Keratinocyte (primary cell): ENCODE data around the gene CDC42BPG. TPM values are rescaled to one million over a fixed set of nuclear protein-coding genes. Genes with fewer than 3 reads are reported as not detected.

ENCODE experiments used
- DNase-seq: peaks from one replicate; pipeline ENCODE4 v3.0.0-alpha.2; 2011; ENCODE audit warnings: low read depth, missing footprints, low spot score
- FAIRE-seq: peaks from 2 replicates; lab custom pipeline; 2011; peaks lifted over from hg19 to GRCh38; lab: Jason Lieb, UNC
- H2AFZ ChIP-seq: 2 replicates; pipeline ENCODE4 v1.6.0; 2012; ENCODE audit warnings: low read length, control low read depth, inconsistent platforms; ENCODE audit not compliant: control insufficient read depth
- H3K27ac ChIP-seq: 2 replicates; pipeline ENCODE4 v1.5.1; 2011; ENCODE audit warnings: low read length; ENCODE audit not compliant: control insufficient read depth, insufficient read depth
- H3K27me3 ChIP-seq: 3 replicates; pipeline ENCODE4 v1.6.0; 2011; ENCODE audit warnings: low read length; ENCODE audit not compliant: control insufficient read depth, insufficient read depth; ENCODE audit errors: extremely low read depth
- H3K36me3 ChIP-seq, 2 experiments: 2 replicates in 1 of 2; 3 replicates in 1 of 2; pipeline ENCODE4 v1.5.1; 2011; ENCODE audit warnings: low read length in 2 of 2, mild to moderate bottlenecking in 1 of 2; ENCODE audit not compliant: control insufficient read depth in 2 of 2, insufficient read depth in 2 of 2; ENCODE audit errors: extremely low read depth in 1 of 2
- H3K4me1 ChIP-seq: 3 replicates; pipeline ENCODE4 v1.5.1; 2011; ENCODE audit warnings: low read length; ENCODE audit not compliant: control insufficient read depth, insufficient read depth; ENCODE audit errors: extremely low read depth
- H3K4me2 ChIP-seq: 3 replicates; pipeline ENCODE4 v1.6.0; 2011; ENCODE audit warnings: low read depth, low read length; ENCODE audit not compliant: control insufficient read depth, insufficient read depth; ENCODE audit errors: extremely low read depth
- H3K4me3 ChIP-seq, 3 experiments: fragments of 200-600 bp in 1 of 3; sonication (generic) in 1 of 3; 2 replicates in 2 of 3; 3 replicates in 1 of 3; pipeline ENCODE4 v1.5.1; 2011 to 2016; ENCODE audit warnings: low read length in 3 of 3, mild to moderate bottlenecking in 3 of 3, control low read depth in 2 of 3, inconsistent platforms in 1 of 3, low read depth in 1 of 3, mixed read lengths in 1 of 3, mixed run types in 1 of 3, moderate library complexity in 1 of 3; ENCODE audit not compliant: control insufficient read depth in 2 of 3, insufficient read depth in 2 of 3; ENCODE audit errors: extremely low read depth in 1 of 3
- H3K79me2 ChIP-seq: 2 replicates; pipeline ENCODE4 v1.6.0; 2012; ENCODE audit warnings: low read length; ENCODE audit not compliant: control insufficient read depth, insufficient read depth
- H3K9ac ChIP-seq: 3 replicates; pipeline ENCODE4 v1.6.0; 2011; ENCODE audit warnings: low read length; ENCODE audit not compliant: control insufficient read depth, insufficient read depth; ENCODE audit errors: extremely low read depth
- H3K9me1 ChIP-seq: 3 replicates; pipeline ENCODE4 v1.6.0; 2011; ENCODE audit warnings: low read length; ENCODE audit not compliant: control insufficient read depth, insufficient read depth; ENCODE audit errors: extremely low read depth
- H3K9me3 ChIP-seq: 2 replicates; pipeline ENCODE4 v1.5.1; 2012; ENCODE audit warnings: low read depth, low read length; ENCODE audit not compliant: control insufficient read depth
- H4K20me1 ChIP-seq: 3 replicates; pipeline ENCODE4 v1.6.0; 2011; ENCODE audit warnings: low read length; ENCODE audit not compliant: control insufficient read depth, insufficient read depth; ENCODE audit errors: extremely low read depth
- EZH2 ChIP-seq: IDR thresholded peaks from one replicate; pipeline ENCODE4 v1.6.1; 2012; ENCODE audit warnings: inconsistent platforms, mild to moderate bottlenecking, low read length, moderate library complexity
- dilution Hi-C: fragments of 300-500 bp; cut with MboI; formaldehyde crosslinking; loops from one replicate; pipeline ENCODE4 v1.7.0; 2020; ENCODE audit warnings: low sequenced_read_pairs; ENCODE audit not compliant: extremely low pct_ligation_motif_present
- polyA plus RNA-seq, 5 experiments: library from polyadenylated mRNA; depleted of rRNA in 3 of 5; stranded (reverse) in 3 of 5; stranded (forward) in 1 of 5; unstranded in 1 of 5; fragments of >200 nt; gene quantifications; 1 replicate in 1 of 5; 2 replicates in 3 of 5; 3 replicates in 1 of 5; pipeline versions ENCODE4 v1.2.1 to v1.2.3, GENCODE V29; 2011 to 2012; ENCODE audit warnings: missing spikeins in 2 of 5, low read depth in 1 of 5, low replicate concordance in 1 of 5
- TF ChIP-seq, protein P1 (sequence below), 3 experiments: IDR thresholded peaks in 1 of 3; conservative IDR thresholded peaks in 1 of 3; optimal IDR thresholded peaks in 1 of 3; 2 replicates in 2 of 3; 3 replicates in 1 of 3; pipeline versions ENCODE3 to v1.5.1; 2011; ENCODE audit warnings: low read length in 3 of 3, mild to moderate bottlenecking in 3 of 3, moderate library complexity in 2 of 3, control low read depth in 1 of 3, inconsistent platforms in 1 of 3; ENCODE audit not compliant: insufficient read depth in 2 of 3; ENCODE audit errors: extremely low read depth in 1 of 3

The CDC42BPG gene
- polyA plus RNA-seq, 1 donor (not counting 4 experiments of a cell fraction or from before 2014, with no cell fraction given) = 2.5 TPM

DNA sequence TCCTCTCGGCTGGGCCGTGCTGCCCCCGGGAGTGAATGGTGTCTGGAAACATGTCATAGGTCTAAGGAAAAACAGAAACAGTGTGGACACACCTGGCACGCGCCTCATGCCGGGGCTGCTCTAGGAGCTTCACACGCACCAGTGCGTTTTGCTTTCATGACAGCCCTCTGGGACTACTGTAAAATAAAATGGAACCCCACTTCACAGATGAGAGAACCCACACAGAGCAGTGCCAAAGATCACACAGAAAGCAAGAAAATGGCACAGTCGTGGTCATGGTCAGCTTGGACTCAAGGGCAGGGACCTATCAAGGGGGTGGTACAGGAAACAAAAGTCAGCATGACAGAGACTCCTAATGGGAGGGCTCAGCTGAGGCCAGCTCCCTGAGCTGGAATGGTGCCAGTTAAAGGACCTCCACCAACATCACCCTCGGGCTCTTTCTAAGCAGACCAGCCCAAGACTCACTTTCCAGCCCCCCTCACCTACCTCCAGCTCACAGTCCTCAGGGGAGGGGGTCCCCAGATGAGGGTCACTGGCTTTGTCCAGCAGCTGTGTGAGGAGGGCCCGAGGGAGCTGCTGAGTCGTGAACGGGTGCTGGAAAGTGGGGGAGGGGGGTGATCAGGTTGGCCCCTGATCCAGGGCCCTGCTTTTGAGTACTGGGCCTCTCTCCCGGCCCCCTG, 44.7 kb downstream of the CDC42BPG start:
- no peak for DNase-seq
- no peak for FAIRE-seq
- no peak overlapping the region for H2AFZ ChIP-seq
- dilution Hi-C loops = no loop called here
- no peak overlapping the region for H3K9ac ChIP-seq
- H4K20me1 ChIP-seq = no peaks in the 10 kb centered on the region
- peaks cover under 1 to 5% of the 10 kb centered on the region in 2 experiments for H3K36me3 ChIP-seq
- H3K4me2 ChIP-seq = no peak overlapping the region
- no peak for TF ChIP-seq EZH2
- TF ChIP-seq, protein P1, sequence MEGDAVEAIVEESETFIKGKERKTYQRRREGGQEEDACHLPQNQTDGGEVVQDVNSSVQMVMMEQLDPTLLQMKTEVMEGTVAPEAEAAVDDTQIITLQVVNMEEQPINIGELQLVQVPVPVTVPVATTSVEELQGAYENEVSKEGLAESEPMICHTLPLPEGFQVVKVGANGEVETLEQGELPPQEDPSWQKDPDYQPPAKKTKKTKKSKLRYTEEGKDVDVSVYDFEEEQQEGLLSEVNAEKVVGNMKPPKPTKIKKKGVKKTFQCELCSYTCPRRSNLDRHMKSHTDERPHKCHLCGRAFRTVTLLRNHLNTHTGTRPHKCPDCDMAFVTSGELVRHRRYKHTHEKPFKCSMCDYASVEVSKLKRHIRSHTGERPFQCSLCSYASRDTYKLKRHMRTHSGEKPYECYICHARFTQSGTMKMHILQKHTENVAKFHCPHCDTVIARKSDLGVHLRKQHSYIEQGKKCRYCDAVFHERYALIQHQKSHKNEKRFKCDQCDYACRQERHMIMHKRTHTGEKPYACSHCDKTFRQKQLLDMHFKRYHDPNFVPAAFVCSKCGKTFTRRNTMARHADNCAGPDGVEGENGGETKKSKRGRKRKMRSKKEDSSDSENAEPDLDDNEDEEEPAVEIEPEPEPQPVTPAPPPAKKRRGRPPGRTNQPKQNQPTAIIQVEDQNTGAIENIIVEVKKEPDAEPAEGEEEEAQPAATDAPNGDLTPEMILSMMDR (optimal IDR thresholded peaks at IDR 0.05 in 1 of 3, IDR thresholded peaks at IDR 0.05 in 1 of 3, conservative IDR thresholded peaks at IDR 0.05 in 1 of 3; ENCODE audit: extremely low read depth in 1 of 3, insufficient read depth in 2 of 3, low read length in 3 of 3) = no peak
- no peaks in the 10 kb centered on the region for H3K9me1 ChIP-seq
- H3K79me2 ChIP-seq = no peaks in the 10 kb centered on the region
- H3K9me3 ChIP-seq = no peaks in the 10 kb centered on the region
- H3K4me1 ChIP-seq = peaks cover 14% of the 10 kb centered on the region
- no peak overlapping the region for H3K4me3 ChIP-seq
- no peaks in the 10 kb centered on the region for H3K27me3 ChIP-seq
- no peak overlapping the region for H3K27ac ChIP-seq

DNA sequence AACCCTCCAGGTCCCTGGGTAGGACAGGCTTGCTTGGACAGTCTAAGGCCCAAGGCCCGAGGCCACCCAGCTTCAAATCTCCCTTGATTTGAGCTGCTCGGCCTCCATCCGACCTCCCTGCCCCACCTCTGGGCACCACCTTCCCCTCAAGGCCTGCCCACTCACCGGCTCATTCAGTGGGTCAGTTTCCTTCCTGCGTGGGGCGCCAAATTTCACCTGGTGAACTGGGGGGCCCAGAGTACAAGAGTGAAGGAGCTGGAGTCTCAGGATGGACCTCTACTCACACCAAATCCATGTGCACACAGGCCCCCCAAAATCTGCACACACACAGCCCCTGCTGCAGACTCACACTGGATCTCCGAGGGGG, 45.2 kb downstream of the CDC42BPG start:
- no peak for DNase-seq
- no peak for FAIRE-seq
- dilution Hi-C loops = no loop called here
- H3K27ac ChIP-seq = no peak overlapping the region
- H3K4me1 ChIP-seq = peaks cover 13% of the 10 kb centered on the region
- H4K20me1 ChIP-seq = no peaks in the 10 kb centered on the region
- H3K9ac ChIP-seq = no peak overlapping the region
- H3K27me3 ChIP-seq = no peaks in the 10 kb centered on the region
- H3K79me2 ChIP-seq = no peaks in the 10 kb centered on the region
- H2AFZ ChIP-seq = no peak overlapping the region
- H3K9me3 ChIP-seq = no peaks in the 10 kb centered on the region
- peaks cover 0 to 3% of the 10 kb centered on the region in 2 experiments for H3K36me3 ChIP-seq
- TF ChIP-seq EZH2 = no peak
- TF ChIP-seq, protein P1 (optimal IDR thresholded peaks at IDR 0.05 in 1 of 3, IDR thresholded peaks at IDR 0.05 in 1 of 3, conservative IDR thresholded peaks at IDR 0.05 in 1 of 3; ENCODE audit: extremely low read depth in 1 of 3, insufficient read depth in 2 of 3, low read length in 3 of 3) = no peak
- H3K9me1 ChIP-seq = no peaks in the 10 kb centered on the region
- no peak overlapping the region for H3K4me3 ChIP-seq
- no peak overlapping the region for H3K4me2 ChIP-seq
